Measurements from ENCODE around the gene TRMT2A.

TRMT2A gene

GRCh38 chr22:20063271-20064139, 53.5 kb downstream of the TRMT2A start:
- no peak for DNase-seq (ENCODE audit: low read depth in 2 of 2)

GRCh38 chr22:20062766-20063083, 54.3 kb downstream of the TRMT2A start:
- no peak for DNase-seq (ENCODE audit: low read depth in 2 of 2)

- no peak for DNase-seq (ENCODE audit: low read depth in 2 of 2)
Measured at GRCh38 chr22:20062043-20062765, 54.8 kb downstream of the TRMT2A start.

Measured in stimulated activated CD8-positive, alpha-beta memory T cell treated with anti-CD3 and anti-CD28 coated beads, Interleukin-2, amount 100 ng/mL, for 48 hours (primary cell).